Measurements from ENCODE around the gene OR10A4. TPM values are rescaled to one million over a fixed set of nuclear protein-coding genes. Genes with fewer than 3 reads are reported as not detected.

Gene OR10A4
- total and polyA plus RNA-seq, 10 of the 15 experiments (the other 5 are each of a cell fraction or from before 2014, with no cell fraction given), result not detected

DNA sequence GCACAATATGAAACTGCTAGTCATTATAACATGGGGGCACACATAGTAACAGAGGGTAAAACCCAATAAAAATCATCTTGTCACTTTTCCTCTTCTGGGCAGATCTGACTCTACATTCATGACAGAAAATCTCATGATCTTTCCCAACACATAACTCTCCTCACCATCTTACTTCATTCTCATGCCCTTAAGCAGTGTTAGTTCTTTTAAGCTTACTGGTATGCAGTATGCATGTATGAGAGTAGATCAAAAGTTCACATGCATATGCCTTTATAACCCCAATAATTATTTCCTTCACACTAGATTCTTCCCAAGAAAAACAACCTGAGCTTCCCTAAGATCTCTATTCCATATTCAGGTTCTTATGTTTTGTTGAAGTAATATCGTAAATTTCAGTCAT, 5.1 kb upstream of the OR10A4 start:
- RAD21 ChIA-PET (ENCODE audit: unreplicated experiment), result no interaction called here
- BruUV-seq (replicated peaks), result no TSS peak

GRCh38 chr11:6875761-6876160, 664 bp upstream of the OR10A4 start:
- Histone ChIP-seq H2AFZ (ENCODE audit: control insufficient read depth, low read depth, low read length) (no peak overlapping the region), H3K79me2 (ENCODE audit: control insufficient read depth, insufficient read depth, low read length) (no peaks in the 10 kb centered on the region), H3K4me3 (no peak overlapping the region), H3K4me2 (ENCODE audit: control insufficient read depth, insufficient read depth) (no peak overlapping the region), H4K20me1 (ENCODE audit: control insufficient read depth, insufficient read depth) (no peaks in the 10 kb centered on the region), H3K36me3 (ENCODE audit: control insufficient read depth in 2 of 2, insufficient read depth in 2 of 2, low read length in 1 of 2) (no peaks in the 10 kb centered on the region), H3K9me3 (replicated peaks; ENCODE audit: control insufficient read depth, insufficient read depth, low read length) (no peaks in the 10 kb centered on the region), H3K9ac (ENCODE audit: control insufficient read depth, insufficient read depth, low read length) (no peak overlapping the region), H3K27ac (ENCODE audit: control insufficient read depth, insufficient read depth) (no peak overlapping the region), H3K27me3 (replicated peaks in 1 of 2; ENCODE audit: control insufficient read depth in 2 of 2, insufficient read depth in 2 of 2, low read length in 1 of 2) (no peaks in the 10 kb centered on the region), H3K4me1 (ENCODE audit: control insufficient read depth, insufficient read depth, low read length) (no peaks in the 10 kb centered on the region)
- ATAC-seq (no peak), DNase-seq (ENCODE audit: low read depth, low spot score) (no peak), FAIRE-seq (no peak)
- WGBS (ENCODE audit: insufficient coverage, insufficient replicate concordance, low lambda C conversion rate, missing lambda C conversion rate), result 24% methylated on average over 2 of the region's 2 CpGs
- CTCF ChIA-PET, result no interaction called here
- intact Hi-C loops (cut with micrococcal nuclease; ENCODE audit: unreplicated experiment) (no loop called here), in situ Hi-C loops (cut with MboI) (no loop called here)
- RAD21 ChIA-PET (ENCODE audit: unreplicated experiment), result no interaction called here
- SMC1A ChIA-PET (ENCODE audit: uncharacterized antibody, unreplicated experiment), result interaction anchor here (0.8 kb wide), 1 partner anchor 13 kb away, joined by 3 read pairs; the partner anchor contains the start of gene OR10A2
- POLR2A ChIA-PET, result no interaction called here
- BruUV-seq (replicated peaks), result no TSS peak
- no peak for TF ChIP-seq EED (IDR thresholded peaks at IDR 0.05; ENCODE audit: low read depth)
- TF ChIP-seq RFX5 (IDR thresholded peaks at IDR 0.05; ENCODE audit: low read depth, low read length), result no peak
- TF ChIP-seq BCL11A (IDR thresholded peaks at IDR 0.05; ENCODE audit: low read depth, low read length), result no peak
- no peak for TF ChIP-seq YBX1 (IDR thresholded peaks at IDR 0.05)
- no peak for TF ChIP-seq CHD2 (IDR thresholded peaks at IDR 0.05; ENCODE audit: borderline replicate concordance, low read depth, low read length)
- no peak for TF ChIP-seq CEBPZ (IDR thresholded peaks at IDR 0.05; ENCODE audit: low read depth, low read length)
- no peak for TF ChIP-seq POLR2A (IDR thresholded peaks at IDR 0.05; ENCODE audit: low read depth, low read length)
- TF ChIP-seq IRF4 (IDR thresholded peaks at IDR 0.05; ENCODE audit: low read depth, low read length), result no peak

More for the DNA sequence above, 5.1 kb upstream of the OR10A4 start:
- no peak overlapping the region for H3K9ac ChIP-seq (ENCODE audit: control insufficient read depth, insufficient read depth, low read length)
- H3K79me2 ChIP-seq (ENCODE audit: control insufficient read depth, insufficient read depth, low read length), result no peaks in the 10 kb centered on the region
- H4K20me1 ChIP-seq (ENCODE audit: control insufficient read depth, insufficient read depth), result no peaks in the 10 kb centered on the region
- ATAC-seq, result no peak
- no peak overlapping the region for H3K4me2 ChIP-seq (ENCODE audit: control insufficient read depth, insufficient read depth)
- intact Hi-C loops (cut with micrococcal nuclease; ENCODE audit: unreplicated experiment), result no loop called here
- FAIRE-seq, result no peak
- 0% methylated on average over 1 of the region's 1 CpG for WGBS (ENCODE audit: insufficient coverage, insufficient replicate concordance, low lambda C conversion rate, missing lambda C conversion rate)
- H3K9me3 ChIP-seq (replicated peaks; ENCODE audit: control insufficient read depth, insufficient read depth, low read length), result no peaks in the 10 kb centered on the region
- no peak overlapping the region for H3K27ac ChIP-seq (ENCODE audit: control insufficient read depth, insufficient read depth)
- H3K36me3 ChIP-seq (ENCODE audit: control insufficient read depth in 2 of 2, insufficient read depth in 2 of 2, low read length in 1 of 2), result no peaks in the 10 kb centered on the region
- in situ Hi-C loops (cut with MboI), result no loop called here
- H3K27me3 ChIP-seq (replicated peaks in 1 of 2; ENCODE audit: control insufficient read depth in 2 of 2, insufficient read depth in 2 of 2, low read length in 1 of 2), result no peaks in the 10 kb centered on the region
- no peak overlapping the region for H3K4me3 ChIP-seq
- no peak overlapping the region for H2AFZ ChIP-seq (ENCODE audit: control insufficient read depth, low read depth, low read length)
- CTCF ChIA-PET, result interaction anchor here (0.8 kb wide), 1 partner anchor 9 kb away, joined by 3 read pairs; no protein-coding TSS in a partner anchor
- TF ChIP-seq JUNB (IDR thresholded peaks at IDR 0.05), result no peak
- no peak for TF ChIP-seq ZNF24 (IDR thresholded peaks at IDR 0.05)
- TF ChIP-seq MAX (IDR thresholded peaks at IDR 0.05; ENCODE audit: low read depth, low read length), result no peak
- no peak for TF ChIP-seq GABPA (IDR thresholded peaks at IDR 0.05; ENCODE audit: low read depth)
- no peak for TF ChIP-seq EED (IDR thresholded peaks at IDR 0.05; ENCODE audit: low read depth)
- TF ChIP-seq EZH2 (IDR thresholded peaks at IDR 0.05; ENCODE audit: borderline replicate concordance, control insufficient read depth, low read depth, low read length), result no peak
- TF ChIP-seq, protein P1, sequence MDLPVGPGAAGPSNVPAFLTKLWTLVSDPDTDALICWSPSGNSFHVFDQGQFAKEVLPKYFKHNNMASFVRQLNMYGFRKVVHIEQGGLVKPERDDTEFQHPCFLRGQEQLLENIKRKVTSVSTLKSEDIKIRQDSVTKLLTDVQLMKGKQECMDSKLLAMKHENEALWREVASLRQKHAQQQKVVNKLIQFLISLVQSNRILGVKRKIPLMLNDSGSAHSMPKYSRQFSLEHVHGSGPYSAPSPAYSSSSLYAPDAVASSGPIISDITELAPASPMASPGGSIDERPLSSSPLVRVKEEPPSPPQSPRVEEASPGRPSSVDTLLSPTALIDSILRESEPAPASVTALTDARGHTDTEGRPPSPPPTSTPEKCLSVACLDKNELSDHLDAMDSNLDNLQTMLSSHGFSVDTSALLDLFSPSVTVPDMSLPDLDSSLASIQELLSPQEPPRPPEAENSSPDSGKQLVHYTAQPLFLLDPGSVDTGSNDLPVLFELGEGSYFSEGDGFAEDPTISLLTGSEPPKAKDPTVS (IDR thresholded peaks at IDR 0.05; ENCODE audit: low read depth, low read length), result no peak
- no peak for DNase-seq (ENCODE audit: low read depth, low spot score)
- SMC1A ChIA-PET (ENCODE audit: uncharacterized antibody, unreplicated experiment), result no interaction called here
- no peaks in the 10 kb centered on the region for H3K4me1 ChIP-seq (ENCODE audit: control insufficient read depth, insufficient read depth, low read length)
- POLR2A ChIA-PET, result no interaction called here
